Vagina (tissue), 2 donors: ENCODE data around the gene MAD1L1.

ENCODE experiments used
- CTCF ChIP-seq, 3 experiments: fragments of 450-650 bp in 2 of 3; fragments of 200-600 bp in 1 of 3; sonication (generic) in 1 of 3; IDR thresholded peaks; one replicate each; pipeline ENCODE4 v1.5.1; 2017 to 2019; ENCODE audit warnings: antibody characterized with exemption in 3 of 3, mild to moderate bottlenecking in 2 of 3, moderate library complexity in 2 of 3
- POLR2A ChIP-seq, 2 donors: fragments of 450-650 bp; IDR thresholded peaks; one replicate each; pipeline ENCODE4 v1.6.1; 2017; ENCODE audit warnings: antibody characterized with exemption in 2 of 2, mild to moderate bottlenecking in 2 of 2, moderate library complexity in 2 of 2
- POLR2AphosphoS5 ChIP-seq, 2 donors: sonication (generic); formaldehyde crosslinking; IDR thresholded peaks; one replicate each; pipeline ENCODE4 v1.9.0; 2017; ENCODE audit warnings: antibody characterized with exemption in 2 of 2, mild to moderate bottlenecking in 2 of 2, low read depth in 1 of 2; ENCODE audit not compliant: insufficient read depth in 1 of 2

GRCh38 chr7:2142386-2142785 lies 90.4 kb downstream of the MAD1L1 start:
- TF ChIP-seq POLR2AphosphoS5 (IDR thresholded peaks at IDR 0.05; ENCODE audit: insufficient read depth in 1 of 2, low read depth in 1 of 2) (no peak), CTCF (IDR thresholded peaks at IDR 0.05) (no peak), POLR2A (IDR thresholded peaks at IDR 0.05) (no peak)
